HG03460 (cell line): Measurements from ENCODE around the gene OR10A2.
"Not testable (repeated sequence)": the region's sequence is repeated elsewhere in the genome, so short reads cannot be mapped to it uniquely, and the experiment has no call there.

Experiments used
- ATAC-seq: cut with Tn5 transposase; IDR thresholded peaks from one replicate; pipeline ENCODE4 v1.9.1; 2021; ENCODE audit not compliant: unreplicated experiment

OR10A2 gene

GRCh38 chr11:6862961-6863360 is at the start of gene OR10A2:
OR10A2 (plus strand) TSS chr11:6863057; CDS start chr11:6869755, 6,698 bp downstream.
- no peak for ATAC-seq

GRCh38 chr11:6813656-6814055 is 49.2 kb upstream of the OR10A2 start:
- no peak for ATAC-seq

- no peak for ATAC-seq
Observed at GRCh38 chr11:6817694-6818093, 45.2 kb upstream of the OR10A2 start.

GRCh38 chr11:6818967-6819366 is 43.9 kb upstream of the OR10A2 start:
- no peak for ATAC-seq

- ATAC-seq, result no peak
Observed at GRCh38 chr11:6824136-6824823, 38.6 kb upstream of the OR10A2 start.

- ATAC-seq, result no peak
Observed at GRCh38 chr11:6825231-6825744, 37.6 kb upstream of the OR10A2 start.

- no peak for ATAC-seq
Observed at GRCh38 chr11:6828103-6828502, 34.8 kb upstream of the OR10A2 start.

GRCh38 chr11:6833356-6833755 is 29.5 kb upstream of the OR10A2 start:
- no peak for ATAC-seq

- ATAC-seq, result no peak
Observed at GRCh38 chr11:6834021-6834420, 28.8 kb upstream of the OR10A2 start.

- ATAC-seq, result no peak
Observed at GRCh38 chr11:6841694-6842093, 21.2 kb upstream of the OR10A2 start.

GRCh38 chr11:6843670-6844069 is 19.2 kb upstream of the OR10A2 start:
- ATAC-seq, result no peak

- ATAC-seq, result no peak
Observed at GRCh38 chr11:6844356-6844755, 18.5 kb upstream of the OR10A2 start.

- ATAC-seq, result no peak
Observed at GRCh38 chr11:6845383-6845782, 17.5 kb upstream of the OR10A2 start, which contains the start of gene OR10A5. OR10A5 (plus strand) TSS chr11:6845683; CDS start chr11:6845683, 0 bp downstream.

GRCh38 chr11:6850526-6850925 is 12.3 kb upstream of the OR10A2 start:
- ATAC-seq, result no peak

- not testable (repeated sequence) for ATAC-seq
Observed at GRCh38 chr11:6854801-6855200, 8.1 kb upstream of the OR10A2 start.

- ATAC-seq, result no peak
Observed at GRCh38 chr11:6855971-6856541, 6.8 kb upstream of the OR10A2 start.

- ATAC-seq, result no peak
Observed at GRCh38 chr11:6856871-6857270, 6.0 kb upstream of the OR10A2 start.

GRCh38 chr11:6864438-6864837 is 1.6 kb downstream of the OR10A2 start:
- ATAC-seq, result no peak

GRCh38 chr11:6871278-6871677 is 8.4 kb downstream of the OR10A2 start:
- no peak for ATAC-seq

GRCh38 chr11:6875761-6876160 is 12.9 kb downstream of the OR10A2 start:
- ATAC-seq, result no peak

GRCh38 chr11:6876325-6876724 is 13.5 kb downstream of the OR10A2 start, which contains the start of gene OR10A4:
OR10A4 (plus strand) TSS chr11:6876625; CDS start chr11:6876648, 23 bp downstream.
- ATAC-seq, result no peak

- ATAC-seq, result no peak
Observed at GRCh38 chr11:6876914-6877313, 14.1 kb downstream of the OR10A2 start.
